ENCODE measurements around the gene SMS. TPM values are rescaled to one million over a fixed set of nuclear protein-coding genes. Genes with fewer than 3 reads are reported as not detected.

SMS gene
- total RNA-seq, 1 donor from 2014 or later = 40.0 TPM

DNA sequence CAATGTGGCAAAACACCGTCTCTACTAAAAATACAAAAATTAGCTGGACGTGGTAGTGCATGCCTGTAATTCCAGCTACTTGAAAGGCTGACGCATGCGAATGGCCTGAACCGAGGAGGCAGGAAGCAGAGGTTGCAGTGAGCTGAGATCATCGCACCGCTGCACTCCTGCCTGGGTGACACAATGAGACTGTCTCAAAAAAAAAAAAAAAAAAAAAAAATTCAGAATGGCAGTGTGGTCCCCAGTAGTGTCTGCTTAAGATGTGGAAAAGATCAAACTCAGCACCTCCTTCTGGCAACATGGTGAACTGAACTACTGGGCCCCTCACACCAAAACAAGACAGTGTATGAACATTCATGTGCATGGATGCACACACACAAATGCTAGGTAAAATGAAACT, 32.2 kb downstream of the SMS start:
- no peak for ATAC-seq
- intact Hi-C loops (cut with DNase I) = no loop called here
- DNase-seq (ENCODE audit: low spot score) = no peak

DNA sequence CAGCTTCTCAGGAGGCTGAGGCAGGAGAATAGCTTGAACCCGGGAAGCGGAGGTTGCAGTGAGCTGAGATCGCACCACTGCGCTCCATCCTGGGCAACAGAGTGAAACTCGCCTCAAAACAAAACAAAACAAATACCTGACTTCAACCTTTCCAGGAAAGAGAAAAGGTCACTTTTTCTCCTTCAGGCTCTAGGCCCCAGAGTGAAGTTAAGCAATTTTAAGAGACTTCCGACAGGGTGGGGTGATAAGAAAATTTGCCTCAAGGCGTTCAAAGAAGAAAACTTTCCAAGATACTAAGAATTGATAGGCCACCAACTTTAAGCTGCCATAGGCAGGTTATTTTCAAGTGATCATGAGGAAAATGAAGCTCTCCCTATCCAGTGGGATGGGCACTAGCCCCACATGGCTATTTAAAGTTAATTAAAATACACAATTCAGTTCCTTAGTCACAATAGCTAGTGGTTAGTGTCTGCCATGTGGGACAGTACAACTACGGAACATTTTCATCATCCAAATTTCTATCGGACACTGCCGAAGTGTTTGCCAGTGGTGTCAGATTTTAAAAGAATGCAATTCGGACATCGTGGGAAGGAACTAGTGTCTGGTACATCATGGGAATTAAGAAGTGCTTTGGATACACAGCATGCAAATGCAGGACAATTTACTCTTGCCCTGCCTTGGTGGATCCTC, 33.0 kb downstream of the SMS start:
- intact Hi-C loops (cut with DNase I) = no loop called here
- DNase-seq (ENCODE audit: low spot score) (no peak), ATAC-seq (no peak)

DNA sequence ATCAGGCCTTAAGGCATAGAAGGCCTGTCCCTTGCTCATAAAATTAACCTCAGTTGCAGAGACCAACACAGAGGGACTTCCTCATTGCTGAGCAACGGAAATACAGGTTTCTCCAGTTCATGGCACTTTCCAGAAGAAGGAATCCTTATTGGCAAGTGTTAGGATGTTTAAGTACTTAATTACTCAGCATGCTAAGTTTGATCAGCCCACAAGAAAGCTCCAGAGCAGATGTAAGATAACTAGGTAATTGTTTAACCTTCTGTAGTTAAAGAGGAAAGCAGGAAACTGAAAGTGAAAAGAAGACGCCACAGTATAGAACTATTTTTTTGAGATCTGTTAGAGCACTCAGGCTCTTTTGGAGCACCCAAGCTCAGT, 33.5 kb downstream of the SMS start:
- ATAC-seq = no peak
- no peak for DNase-seq (ENCODE audit: low spot score)
- intact Hi-C loops (cut with DNase I) = no loop called here

DNA sequence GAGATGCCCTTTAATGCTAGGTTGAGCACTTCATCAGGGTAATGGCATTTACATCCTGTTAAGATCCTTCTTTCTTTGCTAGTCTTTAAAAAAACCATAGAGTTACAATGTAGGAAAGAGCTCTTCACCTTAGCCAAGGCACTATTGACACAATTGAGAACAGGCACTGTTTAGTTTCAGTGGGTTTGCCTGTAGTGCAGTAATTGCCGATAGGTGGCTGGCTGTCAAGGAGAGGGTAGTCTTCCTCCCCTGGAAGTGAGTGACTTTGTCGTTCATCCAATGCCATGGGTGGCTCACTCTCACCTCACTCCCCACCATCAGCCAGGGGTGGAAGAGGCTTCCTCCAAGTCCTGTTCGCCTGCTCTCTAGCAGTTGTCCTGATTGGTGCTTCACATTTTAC, 34.7 kb downstream of the SMS start:
- ATAC-seq (no peak), DNase-seq (ENCODE audit: low spot score) (no peak)
- intact Hi-C loops (cut with DNase I) = no loop called here

DNA sequence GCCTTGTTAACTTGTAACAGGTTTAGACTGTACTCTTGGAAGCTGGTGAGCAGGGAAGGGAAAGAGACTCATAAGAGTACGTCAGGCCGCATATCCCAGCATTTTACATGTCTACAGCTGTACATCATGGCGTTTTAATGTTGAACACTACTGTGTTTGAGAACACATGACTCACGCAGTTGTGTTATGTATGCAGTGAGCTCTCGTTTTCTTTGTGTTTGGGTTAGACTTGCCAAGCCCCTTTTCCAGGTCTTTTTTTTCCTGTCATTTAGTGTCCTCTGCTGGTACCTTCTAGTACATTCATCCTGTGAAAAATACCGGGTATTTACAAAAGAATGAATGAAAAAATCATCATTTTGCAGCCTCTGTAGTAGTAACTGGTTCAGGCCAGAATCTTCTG, 35.3 kb downstream of the SMS start:
- DNase-seq (ENCODE audit: low spot score) = no peak
- intact Hi-C loops (cut with DNase I) = no loop called here
- ATAC-seq = no peak

DNA sequence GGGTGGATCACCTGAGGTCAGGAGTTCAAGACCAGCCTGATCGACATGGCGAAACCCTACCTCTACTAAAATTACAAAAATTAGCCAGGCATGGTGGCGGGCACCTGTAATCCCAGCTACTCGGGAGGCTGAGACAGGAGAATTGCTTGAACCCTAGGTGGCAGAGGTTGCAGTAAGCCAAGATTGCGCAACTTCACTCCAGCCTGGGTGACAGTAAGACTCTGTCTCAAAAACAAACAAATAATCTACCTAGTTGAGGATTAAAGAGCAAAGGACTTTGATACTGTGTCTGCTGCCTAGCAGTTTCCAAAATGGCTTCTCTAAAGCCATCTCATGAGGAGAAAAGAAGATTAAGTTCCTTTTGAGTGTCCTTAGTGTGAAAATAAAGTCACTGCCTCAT, 37.8 kb downstream of the SMS start:
- ATAC-seq (no peak), DNase-seq (ENCODE audit: low spot score) (no peak)
- intact Hi-C loops (cut with DNase I) = no loop called here

DNA sequence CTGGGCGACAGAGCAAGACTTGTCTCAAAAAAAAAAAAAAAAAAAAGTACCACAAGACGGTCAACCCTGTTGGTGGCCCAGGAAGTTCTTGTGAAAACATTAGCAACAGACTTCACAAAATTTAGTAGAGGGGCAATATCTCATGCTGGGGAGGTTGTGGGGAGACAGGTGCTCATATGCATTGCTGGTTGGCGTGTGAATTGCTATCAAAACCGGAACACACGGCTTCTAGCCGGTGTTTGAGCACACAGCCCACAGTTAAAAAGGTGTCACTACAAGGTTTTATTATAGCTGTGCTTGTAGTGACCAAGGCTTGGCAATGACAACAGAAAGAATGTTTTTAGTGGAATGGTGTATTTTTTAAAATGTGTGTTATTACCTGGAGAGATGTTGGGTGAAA, 41.8 kb downstream of the SMS start:
- DNase-seq (ENCODE audit: low spot score) = no peak
- intact Hi-C loops (cut with DNase I) = no loop called here

DNA sequence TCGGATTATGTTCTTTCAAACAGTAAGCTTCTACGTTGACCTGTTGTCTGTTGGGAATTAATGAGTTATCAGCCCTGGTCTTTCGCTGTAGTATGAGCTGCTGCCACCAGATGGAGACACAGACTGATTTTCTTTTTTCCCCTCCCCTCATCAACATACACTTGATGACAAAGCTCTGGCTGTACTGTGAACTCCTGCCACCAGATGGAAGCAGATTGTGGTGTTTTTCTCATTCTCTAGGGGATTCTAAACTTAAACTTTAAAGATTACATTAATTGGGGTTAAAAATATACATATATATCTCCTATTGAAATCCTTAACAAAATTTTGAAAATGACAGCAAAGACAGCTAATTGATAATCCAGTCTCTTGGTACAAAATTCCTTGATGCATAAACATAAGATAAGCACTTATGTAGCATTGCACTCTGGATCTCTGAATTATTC, 44.8 kb downstream of the SMS start:
- ATAC-seq (peak; percentile 89), DNase-seq (ENCODE audit: low spot score) (peak; percentile 80)

More for the DNA sequence above, 41.8 kb downstream of the SMS start:
- ATAC-seq = no peak

DNA sequence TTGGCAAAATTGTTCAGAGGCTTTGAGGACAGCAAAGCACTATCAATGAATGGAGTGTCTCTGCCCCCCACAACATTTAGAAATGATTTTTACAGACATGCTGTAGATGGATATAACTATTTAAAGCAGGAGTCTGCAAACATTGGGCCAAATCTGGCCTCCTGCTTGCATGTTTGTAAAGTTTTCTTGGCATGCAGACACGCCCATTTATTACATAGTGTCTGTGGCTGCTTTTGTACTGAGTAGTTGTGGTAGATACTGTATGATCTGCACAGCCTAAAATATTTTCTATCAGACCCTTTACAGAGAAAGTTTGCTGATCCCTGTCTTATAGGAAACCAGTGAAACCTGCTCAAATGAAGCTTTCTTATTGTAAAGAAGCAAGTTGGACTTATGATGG, 46.1 kb downstream of the SMS start:
- DNase-seq (ENCODE audit: low spot score) (no peak), ATAC-seq (no peak)
- intact Hi-C loops (cut with DNase I) = no loop called here

More for the DNA sequence above, 44.8 kb downstream of the SMS start:
- intact Hi-C loops (cut with DNase I) = no loop called here

DNA sequence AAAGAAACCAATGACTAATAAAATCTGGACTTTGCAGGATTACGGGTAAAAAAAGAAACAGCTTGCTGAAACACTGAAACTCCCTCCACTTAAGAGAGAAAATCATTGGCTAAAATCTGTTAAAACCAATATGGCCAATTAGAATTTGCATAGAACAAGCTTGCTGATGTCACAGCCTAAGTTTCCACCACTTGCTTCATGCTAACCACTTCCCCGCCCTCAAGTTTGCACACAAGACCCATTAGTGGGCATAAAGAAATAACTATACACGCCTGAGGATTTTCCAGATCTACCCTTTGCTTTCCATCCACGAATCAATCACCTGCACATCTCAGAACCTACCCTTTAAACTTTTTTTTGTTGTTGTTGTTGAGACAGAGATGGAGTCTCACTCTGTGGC, 48.9 kb downstream of the SMS start:
- DNase-seq (ENCODE audit: low spot score) = no peak
- intact Hi-C loops (cut with DNase I) = no loop called here
- ATAC-seq = no peak

DNA sequence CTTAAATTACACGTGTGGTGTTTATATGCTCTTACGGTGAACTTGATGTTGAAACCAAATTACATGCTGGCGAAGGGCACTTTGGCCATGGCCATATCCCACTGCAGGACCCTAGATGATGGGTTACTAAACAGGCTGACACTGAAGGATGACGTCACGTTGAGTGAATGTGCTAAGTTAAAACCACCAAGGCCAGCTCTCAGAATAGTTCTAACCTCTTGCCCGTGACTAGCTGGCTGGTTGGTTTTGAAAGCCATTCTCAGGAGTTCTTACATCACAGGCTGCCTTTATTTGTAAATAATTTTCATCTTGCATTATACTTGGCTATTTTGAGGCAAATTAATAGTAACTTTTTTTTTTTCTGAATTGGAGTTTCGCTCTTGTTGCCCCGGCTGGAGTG, 50.3 kb downstream of the SMS start:
- intact Hi-C loops (cut with DNase I) = no loop called here
- DNase-seq (ENCODE audit: low spot score) (no peak), ATAC-seq (no peak)

DNA sequence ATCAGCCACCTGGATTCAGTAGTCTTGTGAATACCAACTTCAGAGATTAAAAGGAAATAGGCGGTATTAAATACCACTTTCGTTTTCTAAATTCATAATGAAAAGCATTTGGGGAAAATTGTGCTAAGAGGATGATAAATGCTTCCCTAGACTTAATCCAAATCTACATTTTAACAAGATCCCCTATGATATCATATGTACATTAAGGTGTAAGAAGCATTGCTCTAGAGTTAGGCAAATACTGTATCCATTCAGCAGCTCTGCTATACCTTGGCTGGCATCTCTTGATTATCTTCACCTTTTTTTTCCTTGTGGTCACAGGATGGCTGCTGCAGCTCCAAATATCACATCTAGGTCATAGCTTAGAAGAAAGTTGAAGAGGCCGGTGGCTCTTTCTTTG, 51.0 kb downstream of the SMS start:
- no peak for ATAC-seq
- intact Hi-C loops (cut with DNase I) = no loop called here
- no peak for DNase-seq (ENCODE audit: low spot score)

DNA sequence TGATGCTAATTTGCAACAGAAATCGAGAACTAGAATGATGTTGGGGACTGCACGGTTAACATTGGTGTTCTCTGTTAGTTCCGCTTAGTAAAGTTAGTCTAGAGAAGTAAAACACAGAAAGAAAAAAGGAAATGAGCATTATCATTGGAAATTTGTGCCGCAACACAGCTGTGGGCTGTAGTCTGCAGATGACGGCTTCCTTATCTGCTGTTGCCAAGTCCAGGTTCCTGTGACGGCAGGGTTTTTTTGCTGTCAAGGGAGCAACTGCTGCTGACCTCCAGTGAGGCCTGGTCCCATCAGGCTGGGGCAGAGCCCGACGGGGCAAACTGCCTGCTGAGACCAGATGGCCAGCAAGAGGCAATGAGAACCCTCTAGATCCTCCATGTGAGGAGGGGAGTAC, 52.8 kb downstream of the SMS start:
- DNase-seq (ENCODE audit: low spot score) = no peak
- ATAC-seq = peak; percentile 74
- intact Hi-C loops (cut with DNase I) = no loop called here

DNA sequence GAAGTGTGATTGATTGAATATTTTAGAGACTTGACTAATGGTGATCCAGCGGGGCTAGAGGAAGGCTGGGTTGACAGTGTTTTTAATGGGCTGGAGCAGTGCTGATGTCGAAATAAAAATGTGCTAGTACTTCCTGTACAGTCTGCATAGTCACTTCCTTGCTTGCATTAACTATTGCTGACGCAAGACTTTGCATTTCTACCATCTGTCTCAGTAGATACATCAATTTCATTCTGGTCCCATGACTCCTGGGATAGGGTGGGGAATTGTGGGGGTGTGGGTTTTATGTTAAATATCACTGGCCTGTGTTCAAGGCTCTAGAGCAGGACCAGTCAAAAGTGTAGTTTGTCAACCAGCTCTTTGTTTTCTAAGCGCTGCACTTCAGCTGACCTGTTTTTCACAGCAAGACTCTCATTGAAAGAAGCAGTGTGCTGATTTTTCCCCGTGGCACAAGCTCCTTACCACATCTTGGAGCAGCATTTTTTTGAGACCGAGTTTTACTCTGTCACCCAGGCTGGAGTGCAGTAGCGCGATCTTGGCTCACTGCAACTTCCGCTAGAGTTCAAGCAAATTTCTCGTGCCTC, 56.5 kb downstream of the SMS start:
- intact Hi-C loops (cut with DNase I) = no loop called here
- ATAC-seq = peak; percentile 79

DNA sequence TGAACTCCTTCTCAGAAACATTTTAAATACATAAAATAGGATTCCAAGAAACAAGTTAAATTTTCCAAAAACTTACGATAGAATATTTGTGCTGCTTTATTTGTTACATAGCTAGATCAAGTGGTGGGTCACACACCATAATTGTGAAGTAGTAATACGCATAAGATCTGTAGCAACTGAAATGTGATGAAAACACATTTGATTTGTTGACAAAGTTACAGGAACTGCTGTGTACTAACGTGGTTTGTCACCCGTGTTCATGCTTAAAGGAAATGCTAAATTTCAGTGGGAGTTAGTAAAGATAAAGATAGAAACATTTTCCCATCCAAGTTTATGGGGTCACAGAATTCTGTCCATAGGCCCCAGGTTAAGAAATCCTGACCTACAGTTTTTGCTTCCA, 57.5 kb downstream of the SMS start:
- intact Hi-C loops (cut with DNase I) = no loop called here
- no peak for DNase-seq (ENCODE audit: low spot score)
- ATAC-seq = no peak

More for the DNA sequence above, 56.5 kb downstream of the SMS start:
- DNase-seq (ENCODE audit: low spot score) = no peak

DNA sequence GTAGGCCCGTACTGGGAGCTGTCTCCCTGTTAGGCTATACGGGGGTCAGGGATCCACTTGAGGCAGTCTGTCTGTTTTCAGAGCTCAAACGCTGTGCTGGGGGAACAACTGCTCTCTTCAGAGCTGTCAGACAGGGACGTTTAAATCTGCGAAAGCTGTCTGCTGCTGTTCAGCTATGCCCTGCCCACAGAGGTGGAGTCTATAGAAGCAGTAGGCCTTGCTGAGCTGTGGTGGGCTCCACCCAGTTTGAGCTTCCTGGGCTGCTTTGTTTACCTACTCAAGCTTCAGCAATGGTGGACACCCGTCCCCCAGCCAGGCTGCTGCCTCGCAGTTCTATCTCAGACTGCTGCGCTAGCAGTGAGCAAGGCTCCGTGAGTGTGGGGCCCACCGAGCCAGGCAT, 64.4 kb downstream of the SMS start:
- intact Hi-C loops (cut with DNase I) = no loop called here
- ATAC-seq = no peak
- DNase-seq (ENCODE audit: low spot score) = no peak

DNA sequence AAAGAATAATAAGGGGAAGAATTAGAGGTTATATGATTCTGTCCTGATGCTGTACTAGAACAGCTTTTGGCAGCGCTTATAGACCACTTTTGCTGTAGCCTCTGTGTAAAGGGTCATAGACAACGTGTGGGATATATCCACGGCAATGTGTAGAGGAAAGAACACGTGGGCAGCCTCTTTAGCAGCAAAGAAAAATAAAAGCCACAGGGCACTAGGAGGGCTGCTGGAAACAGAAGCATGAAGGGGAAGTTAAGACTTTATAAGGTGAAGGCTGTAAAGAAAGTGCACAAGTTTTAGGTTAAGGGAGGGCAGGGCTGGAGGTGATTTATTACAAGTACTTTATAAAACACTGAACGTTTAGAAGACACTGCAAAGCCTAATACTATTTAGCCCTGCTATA, 71.5 kb downstream of the SMS start:
- ATAC-seq (no peak), DNase-seq (ENCODE audit: low spot score) (no peak)
- intact Hi-C loops (cut with DNase I) = no loop called here

DNA sequence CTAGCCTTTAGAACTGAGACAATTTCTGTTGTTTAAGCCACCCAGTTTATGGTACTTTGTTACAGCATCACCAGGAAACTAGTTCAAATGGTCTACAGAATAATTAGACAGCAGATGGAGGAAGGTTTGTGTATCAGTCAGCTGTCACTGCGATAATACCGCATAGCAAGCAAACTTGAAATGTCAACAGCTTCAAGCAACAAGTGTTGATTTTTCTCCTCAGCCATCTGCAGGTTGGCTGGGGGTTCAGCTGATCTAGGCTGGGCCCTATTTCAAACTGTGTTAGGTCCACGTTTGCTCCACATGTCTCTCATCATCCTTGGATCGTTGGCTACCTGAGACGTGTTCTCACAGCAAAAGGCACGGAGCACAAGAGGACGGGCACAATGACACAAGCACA, 72.4 kb downstream of the SMS start:
- intact Hi-C loops (cut with DNase I) = no loop called here
- no peak for ATAC-seq
- DNase-seq (ENCODE audit: low spot score) = no peak

DNA sequence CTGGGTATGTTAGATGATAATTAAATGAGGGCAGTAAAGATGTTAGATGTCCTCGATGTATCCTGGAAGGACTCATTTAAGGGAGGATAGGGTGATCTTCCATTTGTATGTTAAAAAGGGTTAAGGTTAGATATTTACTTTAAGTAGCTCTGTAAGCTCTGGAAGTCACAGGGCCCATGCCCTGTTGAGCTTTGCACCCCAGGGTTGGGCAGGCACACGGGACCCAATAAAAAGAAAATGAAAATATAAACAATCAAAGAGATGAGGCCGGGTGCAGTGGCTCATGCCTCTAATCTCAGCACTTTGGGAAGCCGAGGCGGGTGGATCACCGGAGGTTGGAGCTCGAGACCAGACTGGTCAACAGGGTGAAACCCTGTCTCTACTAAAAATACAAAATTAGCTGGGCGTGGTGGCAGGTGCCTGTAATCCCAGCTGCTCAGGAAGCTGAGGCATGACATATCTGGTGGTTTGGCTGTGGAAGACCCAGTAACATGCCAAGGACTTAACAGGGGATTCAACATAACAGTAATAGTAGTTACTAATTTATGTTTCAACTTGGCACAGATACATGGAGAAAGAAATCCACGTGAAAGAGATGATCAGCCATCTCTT, 74.7 kb downstream of the SMS start:
- DNase-seq (ENCODE audit: low spot score) (no peak), ATAC-seq (no peak)
- intact Hi-C loops (cut with DNase I) = no loop called here

DNA sequence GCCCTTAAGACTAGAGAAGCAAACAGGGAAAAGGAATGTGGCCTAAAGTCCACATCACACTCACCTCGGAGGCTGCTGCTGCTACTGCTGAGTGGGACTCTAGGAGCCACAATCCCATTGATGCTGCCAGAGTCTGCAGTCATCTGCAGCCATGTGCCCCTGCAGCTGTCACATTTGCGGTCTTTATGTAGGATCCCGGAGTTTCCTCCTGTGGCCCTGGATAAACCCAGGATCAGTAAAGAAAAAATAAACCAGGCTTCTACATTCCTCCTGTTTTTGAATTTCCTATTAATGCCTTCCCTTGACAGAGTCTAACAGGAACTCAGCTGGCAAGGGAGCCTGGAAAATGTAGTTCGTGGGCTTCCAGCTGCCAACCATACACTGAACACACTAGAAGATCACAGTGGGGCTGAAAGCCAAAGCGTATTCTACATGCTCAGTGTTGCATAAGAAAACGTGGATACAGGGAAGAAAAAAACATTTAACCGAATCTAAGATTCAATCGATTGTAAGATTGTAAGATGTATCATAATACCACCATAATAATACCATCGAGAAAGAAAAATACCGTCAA, 81.3 kb downstream of the SMS start:
- intact Hi-C loops (cut with DNase I) = no loop called here

More for the DNA sequence above, 81.3 kb downstream of the SMS start:
- DNase-seq (ENCODE audit: low spot score) = no peak
- ATAC-seq = no peak
